H9 (cell line): ENCODE measurements around the gene WNT8A. TPM values are rescaled to one million over a fixed set of nuclear protein-coding genes. Genes with fewer than 3 reads are reported as not detected.

Source experiments
- DNase-seq: peaks from one replicate; pipeline ENCODE4 v3.0.0-alpha.2; 2017
- H2AFZ ChIP-seq: one replicate; pipeline ENCODE4 v1.6.1; 2013; ENCODE audit warnings: mild to moderate bottlenecking, low read length, control low read depth, moderate library complexity
- H2AK5ac ChIP-seq: 2 replicates; pipeline ENCODE4 v1.6.1; 2013; ENCODE audit warnings: low read length, control low read depth, mixed read lengths; ENCODE audit not compliant: insufficient read length
- H2BK120ac ChIP-seq: one replicate; pipeline ENCODE4 v1.6.1; 2013; ENCODE audit warnings: low read depth, mild to moderate bottlenecking, low read length, control low read depth, inconsistent platforms; ENCODE audit not compliant: poor library complexity, severe bottlenecking
- H2BK12ac ChIP-seq: 2 replicates; pipeline ENCODE4 v1.6.1; 2013; ENCODE audit warnings: low read length, control low read depth, mixed read lengths, low read depth; ENCODE audit not compliant: insufficient read length
- H2BK15ac ChIP-seq: 2 replicates; pipeline ENCODE4 v1.6.1; 2013; ENCODE audit warnings: low read depth, low read length, control low read depth
- H2BK20ac ChIP-seq: one replicate; pipeline ENCODE4 v1.6.1; 2013; ENCODE audit warnings: low read depth, mild to moderate bottlenecking, low read length, control low read depth, inconsistent platforms; ENCODE audit not compliant: poor library complexity, severe bottlenecking
- H2BK5ac ChIP-seq: 2 replicates; pipeline ENCODE4 v1.6.1; 2013; ENCODE audit warnings: low read length, control low read depth, mixed read lengths; ENCODE audit not compliant: insufficient read length
- H3K14ac ChIP-seq: 2 replicates; pipeline ENCODE4 v1.6.1; 2013; ENCODE audit warnings: low read length, control low read depth; ENCODE audit not compliant: insufficient read depth
- H3K18ac ChIP-seq: 2 replicates; pipeline ENCODE4 v1.6.1; 2013; ENCODE audit warnings: low read depth, mild to moderate bottlenecking, mixed read lengths, low read length, control low read depth; ENCODE audit not compliant: insufficient read length
- H3K23ac ChIP-seq: 2 replicates; pipeline ENCODE4 v1.6.1; 2013; ENCODE audit warnings: low read length, control low read depth, mixed read lengths, low read depth; ENCODE audit not compliant: insufficient read length
- H3K23me2 ChIP-seq: 2 replicates; pipeline ENCODE4 v1.6.1; 2013; ENCODE audit warnings: low read depth, mild to moderate bottlenecking, mixed read lengths, low read length, control low read depth; ENCODE audit not compliant: insufficient read length, poor library complexity, severe bottlenecking
- H3K27ac ChIP-seq: 2 replicates; pipeline ENCODE4 v1.5.1; 2013; ENCODE audit warnings: low read length, control low read depth, mixed read lengths, low read depth; ENCODE audit not compliant: insufficient read length
- H3K27me3 ChIP-seq: 2 replicates; pipeline ENCODE4 v1.6.1; 2013; ENCODE audit warnings: low read length, control low read depth, inconsistent platforms; ENCODE audit not compliant: insufficient read depth
- H3K4ac ChIP-seq: 2 replicates; pipeline ENCODE4 v1.6.1; 2013; ENCODE audit warnings: low read depth, mild to moderate bottlenecking, control low read depth, inconsistent platforms, low read length, moderate library complexity
- H3K4me1 ChIP-seq: 2 replicates; pipeline ENCODE4 v1.6.1; 2013; ENCODE audit warnings: low read length, control low read depth, inconsistent platforms; ENCODE audit not compliant: insufficient read depth
- H3K4me2 ChIP-seq: 2 replicates; pipeline ENCODE4 v1.6.1; 2013; ENCODE audit warnings: low read length, control low read depth, mixed read lengths; ENCODE audit not compliant: insufficient read length, insufficient read depth
- H3K56ac ChIP-seq: 2 replicates; pipeline ENCODE4 v1.6.1; 2013; ENCODE audit warnings: low read depth, mild to moderate bottlenecking, mixed read lengths, low read length, control low read depth; ENCODE audit not compliant: insufficient read length
- H3K79me1 ChIP-seq: 2 replicates; pipeline ENCODE4 v1.6.1; 2013; ENCODE audit warnings: low read depth, mild to moderate bottlenecking, moderate library complexity, low read length, control low read depth, inconsistent platforms; ENCODE audit not compliant: insufficient read depth, poor library complexity, severe bottlenecking
- H3K79me2 ChIP-seq: 2 replicates; pipeline ENCODE4 v1.6.1; 2013; ENCODE audit warnings: low read length, control low read depth, inconsistent platforms; ENCODE audit not compliant: insufficient read depth
- H3K9ac ChIP-seq: 2 replicates; pipeline ENCODE4 v1.6.1; 2013; ENCODE audit warnings: low read length, control low read depth, mixed read lengths; ENCODE audit not compliant: insufficient read length; ENCODE audit errors: extremely low read depth
- H3K9me3 ChIP-seq: one replicate; pipeline ENCODE4 v1.6.1; 2013; ENCODE audit warnings: low read depth, low read length, inconsistent platforms; ENCODE audit not compliant: control insufficient read depth
- H3T11ph ChIP-seq: one replicate; pipeline ENCODE4 v1.6.1; 2013; ENCODE audit warnings: mild to moderate bottlenecking, low read length, control low read depth, inconsistent platforms
- H4K20me1 ChIP-seq: one replicate; pipeline ENCODE4 v1.6.1; 2013; ENCODE audit not compliant: control insufficient read depth, insufficient read length, insufficient read depth
- H4K5ac ChIP-seq: 2 replicates; pipeline ENCODE4 v1.6.1; 2013; ENCODE audit warnings: low read depth, mild to moderate bottlenecking, mixed read lengths, low read length, control low read depth; ENCODE audit not compliant: insufficient read length
- H4K8ac ChIP-seq: replicated peaks from 2 replicates; pipeline ENCODE4 v1.6.1; 2013; ENCODE audit warnings: low read length, control low read depth, mixed read lengths, low read depth; ENCODE audit not compliant: insufficient read length
- H4K91ac ChIP-seq: 2 replicates; pipeline ENCODE4 v1.6.1; 2013; ENCODE audit warnings: low read depth, mild to moderate bottlenecking, moderate library complexity, mixed read lengths, low read length, control low read depth; ENCODE audit not compliant: insufficient read length
- H3K27ac Mint-ChIP-seq, 3 experiments: 2 replicates in 2 of 3; 3 replicates in 1 of 3; pipeline ENCODE4 v1.8.0; 2020 to 2021; ENCODE audit warnings: mixed read lengths in 3 of 3, mild to moderate bottlenecking in 1 of 3, moderate library complexity in 1 of 3
- H3K27me3 Mint-ChIP-seq: 2 replicates; pipeline ENCODE4 v1.8.0; 2021; ENCODE audit warnings: low read depth, mild to moderate bottlenecking, moderate library complexity, mixed read lengths
- H3K36me3 Mint-ChIP-seq, 3 experiments: 2 replicates in 2 of 3; 3 replicates in 1 of 3; pipeline ENCODE4 v1.8.0; 2020 to 2021; ENCODE audit warnings: low read depth in 3 of 3, mixed read lengths in 3 of 3; ENCODE audit not compliant: insufficient read depth in 1 of 3
- H3K4me1 Mint-ChIP-seq, 2 experiments: 2 replicates each; pipeline ENCODE4 v1.8.0; 2020; ENCODE audit warnings: mixed read lengths in 2 of 2
- H3K4me3 Mint-ChIP-seq, 2 experiments: 2 replicates in 1 of 2; 3 replicates in 1 of 2; pipeline ENCODE4 v1.8.0; 2020 to 2021; ENCODE audit warnings: mild to moderate bottlenecking in 2 of 2, mixed read lengths in 2 of 2, moderate library complexity in 1 of 2
- H3K9me3 Mint-ChIP-seq, 2 experiments: 2 replicates in 1 of 2; 3 replicates in 1 of 2; pipeline ENCODE4 v1.8.0; 2020; ENCODE audit warnings: mild to moderate bottlenecking in 2 of 2, mixed read lengths in 2 of 2, moderate library complexity in 1 of 2
- CTCF ChIP-seq: fragments of 200-600 bp; sonication (generic); conservative IDR thresholded peaks from 3 replicates; pipeline ENCODE4 v1.8.0; 2021; ENCODE audit warnings: antibody characterized with exemption, mild to moderate bottlenecking
- WGBS: extraction: QIAGEN DNeasy Blood & Tissue Kit; methylation state at CpG from one replicate; pipeline ENCODE4 v1.1.7; 2013; ENCODE audit warnings: missing lambda C conversion rate, low lambda C conversion rate, mixed read lengths; ENCODE audit not compliant: insufficient read length; ENCODE audit errors: extremely low coverage; 5-methylcytosine and 5-hydroxymethylcytosine counted together
- total RNA-seq: library from RNA; stranded (reverse); gene quantifications from 2 replicates; pipeline ENCODE4 v1.2.1, GENCODE V29; 2021

Gene WNT8A
- total RNA-seq, 1 experiment from 2014 or later, result 0.33 TPM

- H4K20me1 ChIP-seq, result no peaks in the 10 kb centered on the region
- H3K27me3 ChIP-seq, result no peaks in the 10 kb centered on the region; the same call in 1 of the 2 replicates
- H3K9me3 ChIP-seq, result no peaks in the 10 kb centered on the region
- Mint-ChIP-seq H3K27ac (no peak overlapping the region), H3K4me1 (peaks cover 6% of the 10 kb centered on the region in 2 experiments), H3K9me3 (0 out of 5 replicates have a peak, but pooled peaks cover 0 to 3% of the 10 kb centered on the region in 2 experiments), H3K27me3 (peaks cover 6% of the 10 kb centered on the region), H3K4me3 (no peak overlapping the region), H3K36me3 (no peaks in the 10 kb centered on the region)
- no peak overlapping the region for H3K56ac ChIP-seq
- H3K18ac ChIP-seq, result no peak overlapping the region
- WGBS, result no CpG with 5 or more reads among the region's 4 CpGs
- no peaks in the 10 kb centered on the region for H3K79me2 ChIP-seq
- no peak overlapping the region for H4K8ac ChIP-seq
- peaks cover 5% of the 10 kb centered on the region for H3K23me2 ChIP-seq
- no peak overlapping the region for H2BK20ac ChIP-seq
- H3K4ac ChIP-seq, result no peak overlapping the region
- H3T11ph ChIP-seq, result no peak overlapping the region
- H2AK5ac ChIP-seq, result no peak overlapping the region
- no peak for TF ChIP-seq CTCF
- H3K9ac ChIP-seq, result no peak overlapping the region
- H2BK5ac ChIP-seq, result no peak overlapping the region
- no peak overlapping the region for H2BK120ac ChIP-seq
- H4K91ac ChIP-seq, result no peak overlapping the region
- no peak for DNase-seq
- H3K14ac ChIP-seq, result no peak overlapping the region
- no peak overlapping the region for H3K23ac ChIP-seq
- H3K79me1 ChIP-seq, result no peaks in the 10 kb centered on the region
- no peak overlapping the region for H2AFZ ChIP-seq
- no peak overlapping the region for H3K27ac ChIP-seq
- H4K5ac ChIP-seq, result no peak overlapping the region
- no peak overlapping the region for H2BK12ac ChIP-seq
- no peak overlapping the region for H2BK15ac ChIP-seq
- H3K4me1 ChIP-seq, result no peaks in the 10 kb centered on the region
- no peak overlapping the region for H3K4me2 ChIP-seq
These were observed 56.4 kb downstream of the WNT8A start for GRCh38 chr5:138140268-138140667.

Other genes starting within 250 kb of the WNT8A start
- not detected in 2 replicates for gene MYOT, start 216.2 kb upstream of the WNT8A start, total RNA-seq
- not detected in 2 replicates for gene PKD2L2, start 194.6 kb upstream of the WNT8A start, total RNA-seq
- 23.0 and 23.1 TPM in 2 replicates for gene FAM13B, start 51.0 kb upstream of the WNT8A start, total RNA-seq
- gene NME5, start 55.4 kb downstream of the WNT8A start, total RNA-seq, result 0.66 and 0.96 TPM in 2 replicates
- 67.9 and 69.1 TPM in 2 replicates for gene BRD8, start 94.6 kb downstream of the WNT8A start, total RNA-seq
- 65.2 and 67.1 TPM in 2 replicates for gene KIF20A, start 95.1 kb downstream of the WNT8A start, total RNA-seq
- gene CDC23, start 129.3 kb downstream of the WNT8A start, total RNA-seq, result 41.0 and 41.3 TPM in 2 replicates
- gene GFRA3, start 190.6 kb downstream of the WNT8A start, total RNA-seq, result 1.6 and 1.8 TPM in 2 replicates
- 19.9 and 22.8 TPM in 2 replicates for gene CDC25C, start 247.8 kb downstream of the WNT8A start, total RNA-seq